ENCODE data around the gene AIG1. TPM values are rescaled to one million over a fixed set of nuclear protein-coding genes. Genes with fewer than 3 reads are reported as not detected.

The AIG1 gene
- polyA plus RNA-seq, 1 of the 3 experiments (the other 2 are of a cell fraction): 36.8 TPM

GRCh38 chr6:143068001-143068400 is 7.3 kb downstream of the AIG1 start:
- Histone ChIP-seq H3K9me3 (no peaks in the 10 kb centered on the region), H3K9ac (no peak overlapping the region), H3F3A (replicated peaks; ENCODE audit: insufficient read depth) (peaks cover 17% of the 10 kb centered on the region), H3K4me3 (ENCODE audit: low read depth in 2 of 2, low read length in 1 of 2) (no peak overlapping the region), H2AFZ (ENCODE audit: low read depth) (no peak overlapping the region), H3K79me2 (ENCODE audit: insufficient read depth) (peaks cover 20% of the 10 kb centered on the region; the same call in 1 of the 2 replicates), H3K27ac (ENCODE audit: low read depth in 2 of 2, low read length in 1 of 2) (no peak overlapping the region), H3K9me2 (no peaks in the 10 kb centered on the region), H3K4me2 (0 out of 2 replicates have a peak overlapping the region, but pooled peaks have one; percentile 33), H3K27me3 (ENCODE audit: insufficient read depth) (no peaks in the 10 kb centered on the region), H3K4me1 (ENCODE audit: control insufficient read depth in 1 of 2, insufficient read depth in 2 of 2, low read depth in 1 of 2, low read length in 1 of 2) (no peaks in the 10 kb centered on the region; a peak in 1 of 4 replicates), H3K36me3 (replicated peaks in 1 of 2; ENCODE audit: control insufficient read depth in 1 of 2, insufficient read depth in 2 of 2, low read length in 1 of 2) (peaks cover 0 to 2% of the 10 kb centered on the region in 2 experiments), H4K20me1 (ENCODE audit: insufficient read depth) (no peaks in the 10 kb centered on the region)
- CTCF ChIA-PET: no interaction called here
- TF ChIP-seq REST (IDR thresholded peaks at IDR 0.05; ENCODE audit: low read depth, low read length) (no peak), RAD21 (IDR thresholded peaks at IDR 0.05; ENCODE audit: low read length) (no peak), GATA2 (CRISPR knock-in tag; IDR thresholded peaks at IDR 0.05) (no peak), TAF1 (IDR thresholded peaks at IDR 0.05; ENCODE audit: borderline replicate concordance, low read depth, low read length) (no peak), CTCF (IDR thresholded peaks at IDR 0.05) (no peak), POLR2AphosphoS5 (IDR thresholded peaks at IDR 0.05; ENCODE audit: low read depth, low read length) (no peak), RFX5 (IDR thresholded peaks at IDR 0.05; ENCODE audit: low read length) (no peak), IRF3 (IDR thresholded peaks at IDR 0.05; ENCODE audit: low read depth, low read length) (no peak), CHD2 (IDR thresholded peaks at IDR 0.05; ENCODE audit: low read length, partially characterized antibody) (no peak), SIN3A (IDR thresholded peaks at IDR 0.05; ENCODE audit: borderline replicate concordance, low read depth, low read length) (no peak), ZBTB33 (IDR thresholded peaks at IDR 0.05; ENCODE audit: borderline replicate concordance, low read depth) (no peak), RXRA (IDR thresholded peaks at IDR 0.05; ENCODE audit: borderline replicate concordance, low read depth) (no peak), YY1 (IDR thresholded peaks at IDR 0.05; ENCODE audit: low read depth) (no peak), JUND (IDR thresholded peaks at IDR 0.05) (no peak), TCF12 (IDR thresholded peaks at IDR 0.05) (no peak), TEAD4 (IDR thresholded peaks at IDR 0.05; ENCODE audit: borderline replicate concordance, insufficient read depth) (no peak), NRF1 (IDR thresholded peaks at IDR 0.05; ENCODE audit: low read depth, low read length) (no peak), FOXM1 (IDR thresholded peaks at IDR 0.05; ENCODE audit: low read depth) (no peak), MEF2A (IDR thresholded peaks at IDR 0.05; ENCODE audit: borderline replicate concordance, low read depth) (no peak), ELF1 (IDR thresholded peaks at IDR 0.05) (no peak)
- 93% methylated on average over 1 of the region's 1 CpG for WGBS (ENCODE audit: low lambda C conversion rate)
- DNase-seq: no peak
- POLR2A ChIA-PET: no interaction called here
